Measurements from ENCODE around the gene CTDSPL.

Gene CTDSPL

DNA sequence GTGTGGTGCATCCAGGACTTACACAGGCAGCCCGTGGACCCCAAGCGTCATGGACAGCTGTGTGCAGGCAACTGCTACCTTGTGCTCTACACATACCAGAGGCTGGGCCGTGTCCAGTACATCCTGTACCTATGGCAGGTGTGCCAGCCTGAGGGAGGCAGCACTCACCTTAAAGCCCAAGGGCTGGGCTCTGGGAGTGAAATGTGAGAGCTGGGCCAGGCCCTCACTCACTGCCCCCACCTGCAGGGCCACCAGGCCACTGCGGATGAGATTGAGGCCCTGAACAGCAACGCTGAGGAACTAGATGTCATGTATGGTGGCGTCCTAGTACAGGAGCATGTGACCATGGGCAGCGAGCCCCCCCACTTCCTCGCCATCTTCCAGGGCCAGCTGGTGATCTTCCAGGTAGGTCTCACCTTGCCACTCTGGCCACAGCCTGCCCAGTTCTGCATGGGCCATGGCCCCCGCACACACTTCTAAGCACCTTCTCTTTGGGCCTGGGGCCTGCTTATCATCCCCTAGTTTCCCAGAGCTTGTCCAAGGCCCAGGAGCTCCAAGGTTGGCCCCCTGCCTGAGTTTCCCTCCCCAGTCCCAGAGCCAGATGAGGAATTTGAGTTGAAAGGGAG is 139.9 kb downstream of the CTDSPL start:
- no peak for DNase-seq (ENCODE audit: low read depth, low spot score)

DNA sequence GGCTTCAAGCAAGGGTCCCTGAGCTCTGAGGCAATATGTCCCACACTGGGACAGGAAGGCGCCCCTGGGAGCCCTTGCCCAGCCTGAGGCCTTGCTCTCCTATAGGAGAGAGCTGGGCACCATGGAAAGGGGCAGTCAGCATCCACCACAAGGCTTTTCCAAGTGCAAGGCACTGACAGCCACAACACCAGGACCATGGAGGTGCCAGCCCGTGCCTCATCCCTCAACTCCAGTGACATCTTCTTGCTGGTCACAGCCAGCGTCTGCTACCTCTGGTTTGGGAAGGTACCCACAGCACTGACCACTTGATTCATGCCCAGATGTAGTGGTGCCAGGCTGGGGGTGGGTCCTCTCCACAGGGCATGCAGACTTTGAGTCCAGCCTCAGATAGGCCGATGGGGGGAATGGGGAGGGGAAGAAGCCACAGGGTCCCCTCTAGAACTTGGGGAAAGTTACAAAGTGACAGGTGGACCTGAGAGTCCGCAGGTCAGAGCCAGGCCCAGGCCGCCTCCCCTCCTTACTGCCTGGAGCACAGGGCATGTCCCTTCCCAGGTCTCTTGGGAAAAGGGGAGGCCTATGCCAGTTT is 140.7 kb downstream of the CTDSPL start:
- no peak for DNase-seq (ENCODE audit: low read depth, low spot score)

DNA sequence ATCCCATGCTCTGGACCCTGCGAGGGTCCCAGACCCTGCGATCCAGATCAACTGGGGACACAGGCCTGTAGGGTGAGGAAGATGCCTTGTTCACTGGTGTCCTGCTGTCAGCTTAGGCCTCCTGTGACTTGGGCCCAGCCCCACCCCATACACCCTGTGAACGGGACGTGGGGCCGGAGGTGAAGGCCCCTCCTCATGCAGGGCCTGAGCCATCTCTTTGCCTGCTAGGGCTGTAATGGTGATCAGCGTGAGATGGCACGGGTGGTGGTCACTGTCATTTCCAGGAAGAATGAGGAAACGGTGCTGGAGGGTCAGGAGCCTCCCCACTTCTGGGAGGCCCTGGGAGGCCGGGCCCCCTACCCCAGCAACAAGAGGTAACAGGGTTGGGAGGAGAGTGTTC is 141.3 kb downstream of the CTDSPL start:
- no peak for DNase-seq (ENCODE audit: low read depth, low spot score)

DNA sequence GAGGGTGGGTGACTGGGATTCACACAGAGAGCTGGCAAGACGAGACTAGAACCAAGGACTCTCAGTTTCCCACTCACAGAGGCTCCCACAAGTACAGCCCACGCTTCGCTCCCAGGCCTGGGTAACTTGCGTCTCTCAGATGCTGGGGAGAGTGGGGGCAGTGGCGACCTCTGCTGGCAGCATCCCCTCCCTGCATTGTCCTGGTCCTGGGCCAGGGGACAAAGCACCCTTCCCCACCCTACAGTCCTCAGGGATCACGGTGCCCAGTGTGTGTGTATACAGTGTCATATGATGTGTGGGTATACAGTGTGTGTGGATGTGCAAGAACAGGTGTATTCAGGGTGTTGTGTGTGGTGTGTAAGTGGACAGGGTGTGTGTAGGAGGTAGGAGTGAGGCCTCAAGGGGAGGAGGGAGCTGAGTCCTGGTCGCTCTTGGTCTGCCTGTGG is 141.7 kb downstream of the CTDSPL start:
- no peak for DNase-seq (ENCODE audit: low read depth, low spot score)

DNA sequence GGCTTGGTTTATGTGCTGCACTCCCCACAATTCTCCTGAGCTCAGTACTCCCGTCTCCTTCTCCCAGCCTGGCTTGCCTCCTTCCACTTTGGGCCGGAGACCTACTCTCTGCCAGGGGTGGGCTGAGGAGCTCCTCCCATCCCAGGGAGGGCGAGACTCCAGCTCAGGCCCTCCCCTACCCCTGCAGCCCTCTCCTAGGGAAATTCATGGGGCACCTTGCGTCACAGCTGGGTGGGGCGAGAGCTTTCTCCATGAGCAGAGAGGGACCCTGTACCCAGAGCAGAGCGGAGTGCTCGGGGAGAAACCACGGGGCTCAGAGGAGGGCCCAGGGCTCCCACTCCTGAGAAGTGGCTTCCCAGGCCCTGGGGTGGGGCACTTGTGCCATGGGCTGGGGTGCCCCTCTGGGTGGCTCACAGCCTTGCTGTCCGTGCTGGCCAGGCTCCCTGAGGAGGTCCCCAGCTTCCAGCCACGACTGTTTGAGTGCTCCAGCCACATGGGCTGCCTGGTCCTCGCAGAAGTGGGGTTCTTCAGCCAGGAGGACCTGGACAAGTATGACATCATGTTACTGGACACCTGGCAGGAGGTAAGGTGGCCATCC is 142.2 kb downstream of the CTDSPL start:
- DNase-seq (ENCODE audit: low read depth, low spot score), result no peak

DNA sequence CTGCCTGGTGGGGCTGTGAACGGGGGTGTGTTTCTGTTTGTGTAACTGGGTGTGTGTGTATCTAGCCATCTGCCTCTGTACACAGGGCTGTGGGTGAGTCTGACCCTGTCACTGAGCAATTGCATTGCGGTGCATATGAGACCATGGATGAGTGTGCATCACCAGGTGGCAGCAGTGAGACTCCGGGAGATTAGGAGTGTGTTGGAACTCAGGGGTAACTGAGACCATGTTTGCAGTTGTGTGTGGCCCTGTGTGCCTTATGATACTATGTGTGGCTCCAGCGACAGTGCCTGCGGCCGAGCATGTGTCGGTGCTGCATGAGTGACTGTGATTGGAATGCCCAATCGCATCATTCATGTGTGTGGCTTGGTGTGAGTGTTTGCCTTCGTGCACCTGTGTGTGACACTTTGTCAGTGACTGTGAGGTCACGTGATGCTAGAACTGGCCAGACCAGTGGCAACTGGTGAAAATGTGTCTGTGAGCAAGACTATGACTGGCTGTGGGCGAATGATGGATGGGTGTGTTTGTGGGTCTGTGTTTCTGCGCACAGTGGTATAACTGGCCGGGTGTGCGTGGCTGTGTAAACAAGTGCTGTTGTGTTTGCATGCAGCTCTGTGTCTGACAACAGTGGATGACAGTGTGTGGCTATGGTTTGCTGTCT is 142.9 kb downstream of the CTDSPL start:
- DNase-seq (ENCODE audit: low read depth, low spot score), result no peak

DNA sequence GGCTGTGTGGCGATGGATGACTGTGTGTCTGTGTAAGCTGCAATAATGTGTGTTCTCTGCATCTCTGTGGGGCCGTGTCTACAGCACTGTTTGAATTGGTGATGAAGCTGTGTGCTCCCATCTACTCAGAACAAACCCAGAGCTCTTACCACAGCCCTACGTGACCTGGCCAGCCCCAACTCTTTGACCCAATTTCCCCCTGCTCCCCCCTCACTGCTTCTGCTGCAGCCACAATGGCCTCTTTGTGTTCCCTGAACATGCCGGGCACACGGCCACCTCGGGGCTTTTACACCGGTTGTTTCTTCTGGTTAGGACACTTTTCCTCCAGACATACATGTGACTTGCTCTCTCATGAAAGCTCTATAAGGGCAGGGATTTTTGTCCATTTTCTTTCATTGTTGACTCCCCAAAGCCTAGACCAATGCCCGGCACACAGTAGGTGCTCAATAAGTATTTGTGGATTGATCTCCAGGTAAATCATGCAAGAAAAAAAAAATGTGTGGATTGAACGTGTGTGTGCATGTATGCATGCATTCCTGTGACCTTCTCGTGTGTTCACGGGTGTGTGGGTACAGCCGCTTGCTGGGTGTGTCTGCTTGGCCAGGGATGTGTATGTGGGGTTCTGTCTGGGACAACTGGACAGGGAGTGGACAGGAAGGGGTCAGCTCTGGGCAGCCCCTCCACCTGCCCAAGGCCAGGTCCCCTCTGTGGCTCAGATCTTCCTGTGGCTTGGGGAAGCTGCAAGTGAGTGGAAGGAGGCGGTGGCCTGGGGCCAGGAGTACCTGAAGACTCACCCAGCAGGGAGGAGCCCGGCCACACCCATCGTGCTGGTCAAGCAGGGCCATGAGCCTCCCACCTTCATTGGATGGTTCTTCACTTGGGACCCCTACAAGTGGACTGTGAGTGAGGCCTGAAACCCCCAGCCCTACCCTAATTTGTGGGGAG is 143.7 kb downstream of the CTDSPL start:
- no peak for DNase-seq (ENCODE audit: low read depth, low spot score)

DNA sequence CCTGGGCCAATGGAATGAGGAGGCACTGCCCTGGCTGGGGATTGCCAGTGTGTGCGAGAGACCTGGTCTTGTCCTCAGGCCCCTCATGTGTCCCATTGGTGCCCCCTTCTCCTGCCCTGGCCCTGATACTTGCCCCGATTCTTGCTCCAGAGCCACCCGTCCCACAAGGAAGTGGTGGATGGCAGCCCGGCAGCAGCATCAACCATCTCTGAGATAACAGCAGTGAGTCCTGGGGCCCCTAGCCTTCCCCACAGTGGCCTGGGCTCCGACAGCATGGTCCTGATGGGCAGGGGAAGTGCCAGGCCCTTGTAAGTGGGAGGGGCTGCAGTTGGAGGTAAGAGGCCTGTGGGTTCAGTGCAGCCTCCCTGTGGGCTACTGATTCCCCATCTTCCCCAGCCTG is 144.4 kb downstream of the CTDSPL start:
- no peak for DNase-seq (ENCODE audit: low read depth, low spot score)

DNA sequence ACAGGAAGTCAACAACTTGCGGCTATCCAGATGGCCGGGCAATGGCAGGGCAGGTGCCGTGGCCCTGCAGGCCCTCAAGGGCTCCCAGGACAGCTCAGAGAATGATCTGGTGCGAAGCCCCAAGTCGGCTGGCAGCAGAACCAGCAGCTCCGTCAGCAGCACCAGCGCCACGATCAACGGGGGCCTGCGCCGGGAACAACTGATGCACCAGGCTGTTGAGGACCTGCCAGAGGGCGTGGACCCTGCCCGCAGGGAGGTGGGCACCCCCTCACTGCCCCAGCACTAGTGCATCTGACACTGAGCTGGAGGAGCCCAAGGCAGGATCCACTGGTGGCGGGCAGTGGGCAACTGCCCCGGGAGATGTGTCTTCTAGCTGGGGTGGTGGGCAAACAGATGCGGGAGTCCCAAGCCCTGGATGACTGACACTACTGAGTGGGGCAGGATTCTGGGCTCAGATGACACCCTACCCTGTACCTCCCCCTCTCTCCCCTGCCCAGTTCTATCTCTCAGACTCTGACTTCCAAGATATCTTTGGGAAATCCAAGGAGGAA is 144.8 kb downstream of the CTDSPL start:
- DNase-seq (ENCODE audit: low read depth, low spot score), result no peak

DNA sequence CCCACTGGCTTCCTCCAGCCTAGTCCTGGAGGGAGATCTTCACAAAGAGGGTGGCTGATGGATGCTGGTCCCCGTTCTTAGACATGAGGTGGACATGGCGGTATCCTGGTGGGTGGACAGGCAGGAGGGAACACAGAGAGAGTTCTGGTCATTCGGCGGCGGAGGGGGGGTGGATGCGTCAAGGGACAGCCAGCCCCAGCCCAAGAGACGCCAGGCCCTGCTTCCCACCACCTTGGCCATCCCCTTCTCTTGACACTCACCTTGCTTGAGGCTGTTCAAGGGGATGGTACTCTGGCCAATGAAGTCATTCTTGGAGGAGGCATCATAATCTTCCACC is 146.0 kb downstream of the CTDSPL start:
- no peak for DNase-seq (ENCODE audit: low read depth, low spot score)

DNA sequence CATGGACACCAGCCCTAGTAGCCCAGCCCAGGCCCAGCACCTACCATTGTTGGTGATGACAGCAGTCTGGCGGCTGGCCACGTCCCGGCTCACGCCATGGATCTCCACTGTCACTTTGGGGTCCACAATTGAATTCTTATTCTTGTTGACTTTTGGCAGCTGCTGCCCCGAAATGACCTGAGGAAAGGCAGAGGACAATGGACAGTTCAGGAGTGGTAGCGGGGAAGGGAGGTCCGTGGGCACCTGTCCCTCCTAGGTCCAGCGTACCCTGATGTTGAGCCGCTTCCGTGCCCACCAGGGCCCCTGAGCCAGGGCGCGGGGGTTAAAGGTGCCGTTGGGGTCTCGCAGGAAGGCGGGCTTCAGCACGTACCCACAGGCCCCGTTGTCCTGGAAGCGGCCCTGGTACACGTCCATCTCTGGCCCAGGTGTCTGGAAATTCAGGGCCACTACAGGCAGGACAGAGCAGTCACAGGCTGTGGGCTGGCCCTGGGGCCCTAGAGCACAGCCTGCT is 146.6 kb downstream of the CTDSPL start:
- no peak for DNase-seq (ENCODE audit: low read depth, low spot score)

DNA sequence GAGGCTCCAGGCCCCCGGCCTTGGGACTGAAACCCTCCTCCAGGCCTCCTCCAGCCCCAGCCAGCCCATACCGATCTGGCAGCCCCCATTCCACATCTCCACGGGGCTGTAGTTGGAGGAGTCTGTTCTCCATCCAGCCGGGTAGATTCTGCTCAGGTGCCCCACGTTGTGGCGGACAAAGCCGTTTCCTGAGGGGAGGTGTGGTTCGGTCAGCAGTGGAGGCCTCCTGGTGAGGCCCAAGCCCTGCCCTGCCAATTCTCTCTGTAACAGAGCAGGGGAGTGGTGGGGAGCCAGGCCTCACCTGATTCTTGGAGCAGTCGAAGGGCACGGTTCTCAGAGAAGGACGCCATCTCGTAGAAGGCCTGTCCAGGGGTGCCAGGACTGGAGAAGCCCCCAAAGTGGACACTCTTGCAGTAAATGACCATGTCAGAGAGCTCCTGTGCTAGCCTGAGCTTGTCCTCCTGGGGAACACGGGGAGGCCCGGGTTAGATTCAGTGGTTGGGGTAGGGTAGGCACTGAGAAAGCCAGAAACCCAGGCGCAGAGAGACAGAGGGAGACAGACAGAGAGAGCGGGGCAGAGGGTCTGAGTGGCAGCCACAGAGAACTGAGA is 147.4 kb downstream of the CTDSPL start:
- DNase-seq (ENCODE audit: low read depth, low spot score), result no peak

DNA sequence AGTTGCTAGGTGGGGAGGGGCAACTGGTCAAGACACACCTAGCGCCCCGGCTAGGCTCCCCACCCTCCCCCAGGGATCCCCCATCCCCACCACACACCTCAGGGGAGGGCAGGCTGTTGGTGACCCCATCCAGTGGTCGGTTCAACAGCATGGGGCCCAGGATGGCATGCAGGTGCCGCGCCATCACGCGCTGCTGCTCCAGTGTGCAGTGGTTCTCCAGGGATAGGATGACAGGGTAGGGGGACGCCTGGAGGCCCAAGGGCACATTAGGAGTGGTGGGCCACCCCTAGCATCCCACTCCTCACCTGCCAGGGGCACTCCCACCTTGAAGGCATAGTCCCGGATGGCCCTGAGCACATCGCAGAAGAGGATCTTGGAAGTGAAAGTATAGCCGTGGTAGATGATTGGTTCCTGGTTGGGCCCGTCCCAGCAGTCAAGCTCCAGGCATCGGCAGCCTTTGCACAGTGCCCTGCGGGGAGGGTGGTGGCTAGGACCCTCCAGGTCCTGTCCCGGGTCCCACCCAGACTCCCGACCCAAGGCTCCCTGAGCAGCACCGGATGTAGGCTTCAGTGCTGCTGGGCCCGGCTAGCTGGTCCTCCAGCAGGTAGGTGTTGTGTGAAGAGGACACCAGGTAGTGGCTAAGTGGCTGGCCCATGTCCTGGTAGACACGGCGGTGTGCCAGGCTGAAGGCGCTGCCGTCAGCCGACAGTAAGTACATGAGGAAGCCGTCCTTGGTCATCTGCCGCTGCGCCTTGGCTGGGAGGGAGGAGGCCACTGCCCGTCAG is 148.3 kb downstream of the CTDSPL start:
- no peak for DNase-seq (ENCODE audit: low read depth, low spot score)

DNA sequence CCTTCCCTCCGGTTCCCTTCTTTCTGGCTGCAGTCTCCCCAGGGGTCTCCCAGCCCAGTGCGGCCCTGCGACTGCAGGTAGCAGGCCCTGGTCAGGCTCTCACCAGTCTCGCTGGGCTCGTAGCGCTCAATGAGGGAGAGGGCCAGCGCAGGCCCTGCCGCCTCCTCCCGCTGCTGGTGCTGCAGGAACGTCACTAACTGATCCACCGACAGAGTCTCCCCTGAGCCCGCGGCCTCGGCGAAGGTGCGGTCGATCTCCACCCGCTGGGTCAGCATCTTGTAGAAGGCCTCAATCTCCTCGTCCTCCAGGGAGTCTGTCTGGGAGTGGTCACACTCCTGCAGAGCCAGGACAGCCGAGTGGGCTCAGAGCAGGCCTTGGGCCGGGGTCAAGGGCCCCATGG is 149.4 kb downstream of the CTDSPL start:
- no peak for DNase-seq (ENCODE audit: low read depth, low spot score)

DNA sequence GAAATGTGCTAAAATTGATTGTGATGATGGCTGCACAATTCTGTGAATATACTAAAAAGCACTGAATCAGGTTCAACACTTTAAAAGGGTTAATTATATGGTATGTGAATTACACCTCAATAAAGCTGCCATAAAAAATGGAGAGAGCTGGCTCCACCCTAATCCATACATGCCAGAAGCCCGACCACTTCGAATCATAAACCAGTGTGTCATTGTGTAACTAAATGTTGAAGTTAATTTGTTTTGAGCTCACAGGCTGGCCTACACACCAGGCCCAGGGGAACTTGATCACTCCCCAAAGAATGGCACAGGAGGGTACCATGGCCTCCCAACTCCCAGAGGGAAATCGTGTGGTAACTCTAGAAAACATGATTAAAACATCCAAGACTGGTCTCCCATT is 153.8 kb downstream of the CTDSPL start:
- no peak for DNase-seq (ENCODE audit: low read depth, low spot score)

DNA sequence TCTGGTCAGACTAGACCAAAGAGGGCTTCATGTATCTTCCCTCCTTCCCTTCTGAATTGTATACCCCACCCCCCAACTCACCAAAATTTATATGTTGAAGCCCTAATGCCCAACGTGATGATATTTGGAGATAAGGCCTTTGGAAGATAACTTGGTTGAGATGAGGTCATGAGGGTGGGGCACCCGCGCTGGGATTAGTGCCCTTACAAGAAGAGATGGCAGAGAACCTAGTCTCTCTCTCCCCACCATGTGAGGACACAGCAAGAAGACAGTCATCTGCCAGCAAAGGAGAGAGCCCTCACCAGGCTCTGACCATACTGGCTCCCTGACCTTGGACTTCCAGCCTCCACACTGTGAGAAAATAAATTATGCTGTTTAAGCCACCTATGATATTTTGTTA is 154.3 kb downstream of the CTDSPL start:
- DNase-seq (ENCODE audit: low read depth, low spot score), result no peak

DNA sequence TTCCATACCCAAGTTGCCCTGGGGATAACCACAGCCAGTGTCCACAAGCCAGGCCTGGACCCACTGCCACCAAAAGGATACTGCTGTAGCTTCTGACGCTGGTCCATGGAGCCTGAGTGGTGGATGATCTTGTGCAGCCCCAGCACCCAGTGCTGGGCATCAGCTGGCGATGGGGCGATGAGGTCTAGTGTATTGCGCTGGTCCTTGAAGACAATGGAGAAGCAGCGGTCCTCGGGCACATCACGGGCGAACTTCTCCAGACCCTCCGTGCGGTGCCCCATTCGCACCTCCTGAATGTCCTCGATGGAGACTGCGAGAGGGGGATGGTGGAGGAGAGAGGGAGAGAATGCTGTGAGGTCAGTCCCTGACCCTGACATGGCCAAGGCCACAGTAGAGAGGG is 154.7 kb downstream of the CTDSPL start:
- DNase-seq (ENCODE audit: low read depth, low spot score), result no peak

DNA sequence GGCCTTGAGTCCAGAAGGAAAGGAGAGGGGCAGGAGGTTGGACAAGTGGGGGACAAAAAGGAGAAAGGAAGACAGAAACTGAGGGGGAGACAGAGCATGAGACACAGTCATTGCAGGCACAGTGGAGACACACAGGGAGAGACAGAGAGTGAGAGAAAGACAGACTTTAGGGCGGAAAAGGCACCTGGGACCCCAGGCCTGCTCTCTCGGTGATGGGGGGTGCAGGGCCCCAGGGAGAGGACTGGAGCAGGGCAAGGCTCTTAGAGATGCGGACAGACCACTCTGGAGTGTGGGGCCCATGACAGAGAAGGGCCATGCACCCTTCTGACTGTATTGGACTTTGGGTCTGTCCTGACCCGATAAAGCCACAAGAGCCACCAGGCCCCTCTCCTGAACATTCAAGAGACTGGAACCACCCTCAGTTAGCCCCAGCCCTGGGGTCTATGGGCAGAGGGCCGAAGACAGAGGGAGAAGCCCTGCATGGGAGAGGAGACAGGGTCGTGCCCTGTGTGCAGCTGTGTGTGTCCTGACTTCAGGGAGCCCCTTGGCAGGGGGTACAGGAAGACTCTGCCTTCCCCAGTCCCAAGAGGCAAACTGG is 155.3 kb downstream of the CTDSPL start:
- DNase-seq (ENCODE audit: low read depth, low spot score), result no peak

DNA sequence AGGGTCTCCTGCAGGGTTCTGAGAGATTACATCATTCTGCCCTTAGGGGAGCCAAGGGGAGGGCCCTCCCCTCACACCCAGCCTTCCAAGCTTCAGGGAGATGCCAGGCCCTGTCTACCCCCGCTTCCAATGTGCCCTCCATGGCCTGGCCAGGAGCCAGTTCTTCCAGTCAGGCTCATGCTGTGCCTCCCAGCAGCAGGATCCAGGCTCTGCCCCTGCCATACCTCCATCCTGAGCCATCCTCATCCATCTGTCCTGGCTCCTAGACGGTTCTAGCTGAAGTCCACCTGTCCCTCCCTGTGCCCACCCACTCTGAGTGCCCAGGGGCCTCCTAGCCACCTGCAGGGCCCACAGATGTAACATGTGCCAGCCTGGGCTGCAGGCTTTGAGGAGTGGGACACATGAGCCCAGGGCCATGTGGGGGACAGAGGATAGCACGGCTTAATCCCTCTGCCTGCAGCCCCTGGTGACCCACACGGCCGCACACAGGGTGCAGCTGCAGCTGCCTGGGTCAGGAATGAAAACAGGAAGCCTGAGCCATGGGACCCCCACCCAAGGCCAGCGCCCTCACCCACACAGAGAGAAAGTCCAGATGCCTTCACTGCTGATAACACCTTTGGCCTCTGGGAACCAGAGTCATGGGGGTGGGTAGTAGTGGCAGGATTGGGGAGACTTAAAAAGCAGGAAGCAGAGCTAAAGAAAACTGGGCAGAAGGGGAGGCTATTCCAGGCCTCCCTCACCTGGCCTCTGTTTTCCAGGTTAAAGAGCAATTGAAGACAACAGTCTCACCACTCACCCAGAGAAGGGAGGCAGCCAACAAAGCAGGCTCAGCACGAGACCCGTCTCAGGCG is 156.0 kb downstream of the CTDSPL start:
- no peak for DNase-seq (ENCODE audit: low read depth, low spot score)

Data from iPS DF 19.7 (cell line).